NT2/D1 (cell line): ENCODE results near the gene TTBK1.

Experiments
- DNase-seq: peaks from one replicate; pipeline ENCODE4 v3.0.0-alpha.2; 2011; ENCODE audit warnings: low read depth, low spot score
- H3K27me3 ChIP-seq: 2 replicates; pipeline ENCODE4 v1.6.0; 2011; ENCODE audit warnings: mild to moderate bottlenecking; ENCODE audit not compliant: insufficient read length, insufficient read depth
- H3K36me3 ChIP-seq: 2 replicates; pipeline ENCODE4 v1.6.1; 2011; ENCODE audit warnings: mild to moderate bottlenecking, low read length, mixed read lengths; ENCODE audit not compliant: insufficient read depth, insufficient read length
- H3K4me1 ChIP-seq: 2 replicates; pipeline ENCODE4 v1.5.1; 2011; ENCODE audit not compliant: insufficient read depth, insufficient read length
- H3K4me3 ChIP-seq: 2 replicates; pipeline ENCODE4 v1.5.1; 2011; ENCODE audit warnings: low read depth; ENCODE audit not compliant: insufficient read length
- H3K9ac ChIP-seq: 2 replicates; pipeline ENCODE4 v1.6.0; 2011; ENCODE audit warnings: low read depth; ENCODE audit not compliant: insufficient read length
- H3K9me3 ChIP-seq: 2 replicates; pipeline ENCODE4 v1.5.1; 2011; ENCODE audit warnings: mild to moderate bottlenecking, low read length; ENCODE audit not compliant: insufficient read depth
- SUZ12 ChIP-seq: IDR thresholded peaks from 2 replicates; pipeline ENCODE4 v1.6.1; 2011; ENCODE audit not compliant: insufficient read length, insufficient read depth; ENCODE audit errors: extremely low read depth
- YY1 ChIP-seq: IDR thresholded peaks from 2 replicates; pipeline ENCODE4 v1.6.1; 2011; ENCODE audit not compliant: insufficient read length, insufficient read depth
- ZNF274 ChIP-seq: IDR thresholded peaks from 2 replicates; pipeline ENCODE4 v1.6.1; 2011; ENCODE audit warnings: mild to moderate bottlenecking, low read depth, low read length

TTBK1 gene

DNA sequence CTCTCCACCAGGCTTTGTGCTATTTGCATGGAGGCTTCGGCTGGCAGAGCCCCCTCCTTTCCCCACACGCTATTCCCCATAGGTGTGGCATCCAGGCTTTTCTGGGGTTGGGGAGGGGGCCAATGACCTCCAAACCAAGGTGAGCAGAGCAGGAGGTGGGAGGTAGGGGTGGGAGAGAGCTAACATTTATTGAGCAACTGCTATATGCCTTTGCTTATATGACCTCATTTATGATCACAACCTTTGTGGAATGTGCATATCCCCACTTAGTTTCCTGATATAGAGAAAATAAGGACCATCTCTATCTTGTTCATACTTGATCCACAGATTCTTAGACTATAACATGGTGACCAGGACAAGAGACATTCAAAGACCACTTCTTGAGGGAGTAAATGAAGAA, 37.0 kb downstream of the TTBK1 start:
- Histone ChIP-seq H3K4me3 (no peak overlapping the region), H3K27me3 (peaks cover 9% of the 10 kb centered on the region), H3K9me3 (no peaks in the 10 kb centered on the region), H3K9ac (peak overlapping the region; percentile 26), H3K36me3 (no peaks in the 10 kb centered on the region), H3K4me1 (peaks cover 15% of the 10 kb centered on the region)
- TF ChIP-seq SUZ12 (no peak), ZNF274 (no peak), YY1 (no peak)
- no peak for DNase-seq

DNA sequence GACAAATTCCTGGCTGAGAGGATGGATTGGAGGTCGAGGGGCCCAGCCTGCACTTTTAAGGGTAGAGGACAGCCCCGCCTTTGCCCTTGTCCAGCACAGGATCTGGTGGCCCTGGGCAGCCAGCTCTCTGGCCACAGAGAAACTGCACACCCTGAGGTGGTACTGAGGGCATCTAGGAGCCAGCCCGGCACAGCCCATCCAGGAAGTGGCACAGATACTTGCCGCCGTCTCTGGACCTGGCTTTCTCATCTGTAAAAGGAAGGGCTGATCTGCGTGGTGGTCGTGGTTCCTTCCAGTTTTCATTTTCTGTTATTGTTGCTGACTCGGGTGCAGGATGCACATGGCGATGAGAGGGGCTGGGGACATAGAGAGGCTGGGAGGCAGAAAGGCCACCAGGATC, 38.8 kb downstream of the TTBK1 start:
- no peak for TF ChIP-seq SUZ12
- TF ChIP-seq YY1: no peak
- TF ChIP-seq ZNF274: no peak
- no peak for DNase-seq
- Histone ChIP-seq H3K36me3 (no peaks in the 10 kb centered on the region), H3K4me1 (peaks cover 19% of the 10 kb centered on the region), H3K4me3 (no peak overlapping the region), H3K9ac (no peak overlapping the region), H3K27me3 (no peaks in the 10 kb centered on the region), H3K9me3 (no peaks in the 10 kb centered on the region)

DNA sequence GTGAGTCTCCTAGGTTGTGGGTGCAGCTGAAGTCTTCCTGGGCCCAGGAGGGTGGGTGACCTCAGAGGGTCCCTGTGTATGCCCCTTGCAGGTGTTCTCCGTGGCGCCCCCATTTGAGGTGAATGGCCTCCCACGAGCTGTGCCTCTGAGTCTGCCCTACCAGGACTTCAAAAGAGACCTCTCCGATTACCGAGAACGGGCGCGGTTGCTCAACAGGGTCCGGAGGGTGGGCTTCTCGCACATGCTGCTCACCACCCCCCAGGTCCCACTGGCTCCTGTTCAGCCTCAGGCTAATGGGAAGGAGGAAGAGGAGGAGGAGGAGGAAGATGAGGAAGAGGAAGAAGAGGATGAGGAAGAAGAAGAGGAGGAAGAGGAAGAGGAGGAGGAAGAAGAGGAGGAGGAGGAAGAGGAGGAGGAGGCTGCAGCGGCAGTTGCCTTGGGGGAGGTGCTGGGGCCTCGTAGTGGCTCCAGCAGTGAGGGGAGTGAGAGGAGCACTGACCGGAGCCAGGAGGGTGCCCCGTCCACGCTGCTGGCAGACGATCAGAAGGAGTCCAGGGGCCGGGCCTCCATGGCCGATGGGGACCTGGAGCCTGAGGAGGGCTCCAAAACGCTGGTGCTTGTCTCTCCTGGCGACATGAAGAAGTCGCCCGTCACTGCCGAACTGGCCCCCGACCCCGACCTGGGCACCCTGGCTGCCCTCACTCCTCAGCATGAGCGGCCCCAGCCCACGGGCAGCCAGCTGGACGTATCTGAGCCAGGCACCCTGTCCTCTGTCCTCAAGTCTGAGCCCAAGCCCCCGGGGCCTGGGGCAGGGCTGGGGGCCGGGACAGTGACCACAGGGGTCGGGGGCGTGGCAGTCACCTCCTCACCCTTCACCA, 39.6 kb downstream of the TTBK1 start:
- Histone ChIP-seq H3K9ac (no peak overlapping the region), H3K4me3 (no peak overlapping the region), H3K36me3 (no peaks in the 10 kb centered on the region), H3K4me1 (peaks cover 18% of the 10 kb centered on the region), H3K27me3 (no peaks in the 10 kb centered on the region), H3K9me3 (no peaks in the 10 kb centered on the region)
- TF ChIP-seq SUZ12 (no peak), YY1 (no peak), ZNF274 (no peak)
- no peak for DNase-seq

DNA sequence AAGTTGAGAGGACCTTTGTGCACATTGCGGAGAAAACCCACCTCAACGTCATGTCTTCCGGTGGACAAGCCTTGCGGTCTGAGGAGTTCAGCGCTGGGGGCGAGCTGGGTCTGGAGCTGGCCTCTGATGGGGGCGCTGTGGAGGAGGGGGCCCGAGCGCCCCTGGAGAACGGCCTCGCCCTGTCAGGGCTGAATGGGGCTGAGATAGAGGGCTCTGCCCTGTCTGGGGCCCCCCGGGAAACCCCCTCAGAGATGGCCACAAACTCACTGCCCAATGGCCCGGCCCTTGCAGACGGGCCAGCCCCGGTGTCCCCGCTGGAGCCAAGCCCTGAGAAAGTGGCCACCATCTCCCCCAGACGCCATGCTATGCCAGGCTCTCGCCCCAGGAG, 40.2 kb downstream of the TTBK1 start:
- H3K4me1 ChIP-seq: peaks cover 16% of the 10 kb centered on the region
- no peak overlapping the region for H3K9ac ChIP-seq
- H3K4me3 ChIP-seq: no peak overlapping the region
- no peak for DNase-seq
- no peak for TF ChIP-seq YY1
- TF ChIP-seq SUZ12: no peak
- no peak for TF ChIP-seq ZNF274
- no peaks in the 10 kb centered on the region for H3K36me3 ChIP-seq
- no peaks in the 10 kb centered on the region for H3K9me3 ChIP-seq
- no peaks in the 10 kb centered on the region for H3K27me3 ChIP-seq

DNA sequence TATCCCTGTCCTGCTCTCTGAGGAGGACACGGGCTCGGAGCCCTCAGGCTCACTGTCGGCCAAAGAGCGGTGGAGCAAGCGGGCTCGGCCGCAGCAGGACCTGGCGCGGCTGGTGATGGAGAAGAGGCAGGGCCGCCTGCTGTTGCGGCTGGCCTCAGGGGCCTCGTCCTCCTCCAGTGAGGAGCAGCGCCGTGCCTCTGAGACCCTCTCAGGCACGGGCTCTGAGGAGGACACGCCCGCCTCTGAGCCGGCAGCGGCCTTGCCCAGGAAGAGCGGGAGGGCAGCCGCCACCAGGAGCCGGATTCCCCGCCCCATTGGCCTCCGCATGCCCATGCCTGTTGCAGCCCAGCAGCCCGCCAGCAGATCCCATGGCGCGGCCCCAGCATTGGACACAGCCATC, 40.6 kb downstream of the TTBK1 start:
- TF ChIP-seq YY1 (no peak), ZNF274 (no peak), SUZ12 (no peak)
- H3K9me3 ChIP-seq: no peaks in the 10 kb centered on the region
- no peaks in the 10 kb centered on the region for H3K36me3 ChIP-seq
- peaks cover 14% of the 10 kb centered on the region for H3K4me1 ChIP-seq
- no peaks in the 10 kb centered on the region for H3K27me3 ChIP-seq
- DNase-seq: no peak
- no peak overlapping the region for H3K4me3 ChIP-seq
- H3K9ac ChIP-seq: no peak overlapping the region

DNA sequence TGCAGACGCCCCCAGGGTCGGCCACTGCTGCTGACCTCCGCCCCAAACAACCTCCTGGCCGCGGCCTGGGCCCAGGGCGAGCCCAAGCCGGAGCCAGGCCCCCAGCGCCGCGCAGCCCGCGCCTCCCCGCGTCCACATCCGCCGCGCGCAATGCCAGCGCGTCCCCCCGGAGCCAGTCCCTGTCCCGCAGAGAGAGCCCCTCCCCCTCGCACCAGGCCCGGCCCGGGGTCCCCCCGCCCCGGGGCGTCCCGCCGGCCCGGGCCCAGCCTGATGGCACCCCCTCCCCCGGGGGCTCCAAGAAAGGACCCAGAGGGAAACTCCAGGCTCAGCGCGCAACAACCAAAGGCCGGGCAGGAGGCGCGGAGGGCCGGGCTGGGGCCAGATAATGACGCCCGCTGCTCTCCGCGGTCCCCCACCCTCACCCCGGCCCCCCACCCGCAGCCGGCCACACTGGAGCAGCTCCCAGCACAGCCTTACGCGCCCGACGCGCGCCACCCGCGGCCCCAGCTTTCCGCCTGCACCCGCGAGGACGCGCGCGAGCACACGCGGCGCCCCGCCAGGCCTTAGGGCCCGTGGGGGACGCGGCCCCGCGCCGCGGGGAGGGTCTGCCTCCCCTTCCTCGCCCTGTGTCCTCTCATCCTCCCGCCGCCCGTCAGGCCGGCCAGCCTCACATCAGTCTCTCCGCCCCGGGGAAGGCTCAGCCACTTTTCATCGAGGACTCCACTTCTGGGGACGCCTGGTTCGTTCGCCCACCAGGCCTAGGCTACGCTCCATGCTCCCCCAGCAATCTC, 41.9 kb downstream of the TTBK1 start:
- DNase-seq: no peak
- Histone ChIP-seq H3K36me3 (no peaks in the 10 kb centered on the region), H3K4me3 (no peak overlapping the region), H3K9me3 (no peaks in the 10 kb centered on the region), H3K27me3 (no peaks in the 10 kb centered on the region), H3K4me1 (peaks cover 10% of the 10 kb centered on the region), H3K9ac (no peak overlapping the region)
- TF ChIP-seq SUZ12 (no peak), YY1 (no peak), ZNF274 (no peak)

DNA sequence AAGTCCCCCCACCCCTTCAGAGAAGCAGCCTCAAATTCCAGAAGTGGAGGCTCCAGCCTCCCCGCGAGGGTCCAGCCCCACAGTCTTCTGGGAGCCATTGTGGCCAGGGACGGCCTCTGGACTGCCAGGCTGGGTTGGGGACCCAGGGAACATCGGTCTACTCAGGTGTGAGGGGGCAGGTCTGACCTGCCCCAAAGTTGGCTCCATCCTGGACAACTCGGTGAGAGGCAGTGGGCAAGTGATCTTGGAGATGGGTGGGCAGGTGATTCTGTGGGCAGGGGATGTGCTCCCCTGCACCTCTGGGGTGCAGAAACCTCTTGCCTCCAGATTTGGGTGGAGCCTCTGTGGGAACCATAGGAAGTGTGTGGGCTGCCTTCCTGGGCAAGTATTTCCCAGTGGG, 42.6 kb downstream of the TTBK1 start:
- Histone ChIP-seq H3K36me3 (no peaks in the 10 kb centered on the region), H3K4me3 (no peak overlapping the region), H3K9me3 (no peaks in the 10 kb centered on the region), H3K27me3 (no peaks in the 10 kb centered on the region), H3K4me1 (peaks cover 6% of the 10 kb centered on the region), H3K9ac (no peak overlapping the region)
- no peak for DNase-seq
- TF ChIP-seq ZNF274: no peak
- TF ChIP-seq SUZ12: no peak
- no peak for TF ChIP-seq YY1
